ENCODE data around the gene MTCH1.
"Not testable (repeated sequence)": the region's sequence is repeated elsewhere in the genome, so short reads cannot be mapped to it uniquely, and the experiment has no call there.

DNA sequence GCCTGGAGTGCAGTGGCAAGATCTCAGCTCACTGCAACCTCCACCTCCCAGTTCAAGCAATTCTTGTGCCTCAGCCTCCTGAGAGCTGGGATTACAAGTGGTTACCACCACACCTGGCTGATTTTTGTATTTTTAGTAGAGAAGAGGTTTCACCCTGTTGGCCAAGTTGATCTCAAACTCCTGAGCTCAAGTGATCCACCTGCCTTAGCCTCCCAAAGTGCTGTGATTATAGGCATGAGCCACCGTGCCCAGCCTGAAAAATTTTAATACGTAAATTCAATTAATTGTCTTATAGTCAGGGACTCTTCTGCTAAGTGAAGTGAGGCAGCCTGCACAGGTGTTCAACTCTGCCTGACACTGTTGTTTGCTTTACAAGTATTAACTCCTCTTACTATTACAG is 4.4 kb upstream of the MTCH1 start:
- TF ChIP-seq ELF4 (CRISPR knock-in tag; IDR thresholded peaks at IDR 0.05; ENCODE audit: low read depth); ATF2 (CRISPR knock-in tag; IDR thresholded peaks at IDR 0.05; ENCODE audit: borderline replicate concordance, low read depth); TCF7 (CRISPR knock-in tag; IDR thresholded peaks at IDR 0.05; ENCODE audit: low read depth); ZSCAN18 (CRISPR knock-in tag; IDR thresholded peaks at IDR 0.05); ZNF263 (CRISPR knock-in tag; IDR thresholded peaks at IDR 0.05; ENCODE audit: low read depth); USF1 (CRISPR knock-in tag; IDR thresholded peaks at IDR 0.05): not testable (repeated sequence)
- TF ChIP-seq, protein P1, sequence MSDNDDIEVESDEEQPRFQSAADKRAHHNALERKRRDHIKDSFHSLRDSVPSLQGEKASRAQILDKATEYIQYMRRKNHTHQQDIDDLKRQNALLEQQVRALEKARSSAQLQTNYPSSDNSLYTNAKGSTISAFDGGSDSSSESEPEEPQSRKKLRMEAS (CRISPR knock-in tag; IDR thresholded peaks at IDR 0.05), result not testable (repeated sequence)
- TF ChIP-seq, protein P2, sequence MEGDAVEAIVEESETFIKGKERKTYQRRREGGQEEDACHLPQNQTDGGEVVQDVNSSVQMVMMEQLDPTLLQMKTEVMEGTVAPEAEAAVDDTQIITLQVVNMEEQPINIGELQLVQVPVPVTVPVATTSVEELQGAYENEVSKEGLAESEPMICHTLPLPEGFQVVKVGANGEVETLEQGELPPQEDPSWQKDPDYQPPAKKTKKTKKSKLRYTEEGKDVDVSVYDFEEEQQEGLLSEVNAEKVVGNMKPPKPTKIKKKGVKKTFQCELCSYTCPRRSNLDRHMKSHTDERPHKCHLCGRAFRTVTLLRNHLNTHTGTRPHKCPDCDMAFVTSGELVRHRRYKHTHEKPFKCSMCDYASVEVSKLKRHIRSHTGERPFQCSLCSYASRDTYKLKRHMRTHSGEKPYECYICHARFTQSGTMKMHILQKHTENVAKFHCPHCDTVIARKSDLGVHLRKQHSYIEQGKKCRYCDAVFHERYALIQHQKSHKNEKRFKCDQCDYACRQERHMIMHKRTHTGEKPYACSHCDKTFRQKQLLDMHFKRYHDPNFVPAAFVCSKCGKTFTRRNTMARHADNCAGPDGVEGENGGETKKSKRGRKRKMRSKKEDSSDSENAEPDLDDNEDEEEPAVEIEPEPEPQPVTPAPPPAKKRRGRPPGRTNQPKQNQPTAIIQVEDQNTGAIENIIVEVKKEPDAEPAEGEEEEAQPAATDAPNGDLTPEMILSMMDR (IDR thresholded peaks at IDR 0.05), result not testable (repeated sequence)
- TF ChIP-seq, protein P3, sequence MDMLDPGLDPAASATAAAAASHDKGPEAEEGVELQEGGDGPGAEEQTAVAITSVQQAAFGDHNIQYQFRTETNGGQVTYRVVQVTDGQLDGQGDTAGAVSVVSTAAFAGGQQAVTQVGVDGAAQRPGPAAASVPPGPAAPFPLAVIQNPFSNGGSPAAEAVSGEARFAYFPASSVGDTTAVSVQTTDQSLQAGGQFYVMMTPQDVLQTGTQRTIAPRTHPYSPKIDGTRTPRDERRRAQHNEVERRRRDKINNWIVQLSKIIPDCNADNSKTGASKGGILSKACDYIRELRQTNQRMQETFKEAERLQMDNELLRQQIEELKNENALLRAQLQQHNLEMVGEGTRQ (CRISPR knock-in tag; IDR thresholded peaks at IDR 0.05), result not testable (repeated sequence)
